ENCODE measurements around the gene MAGI1. TPM values are rescaled to one million over a fixed set of nuclear protein-coding genes. Genes with fewer than 3 reads are reported as not detected.
A peak's percentile ranks its signal among the peaks of the same experiment; 100 is the strongest.

Gene MAGI1
- polyA plus RNA-seq (2013, experiment 1 of 2), result 45.7 TPM
- 45.4 TPM for polyA plus RNA-seq (2013, experiment 2 of 2)

- Histone ChIP-seq H4K8ac (ENCODE audit: low read depth, low read length) (peak within 1 kb of the TSS; percentile 81), H2BK15ac (replicated peaks; ENCODE audit: low read depth) (no peak within 1 kb of the TSS), H3K18ac (ENCODE audit: low read length) (peak within 1 kb of the TSS; percentile 89), H3K79me1 (ENCODE audit: low read length) (peaks cover 8% of the 10 kb centered on the region), H2AK5ac (ENCODE audit: low read length) (no peak within 1 kb of the TSS), H2BK120ac (ENCODE audit: low read depth, low read length) (peak within 1 kb of the TSS; percentile 31), H3K4me1 (ENCODE audit: control insufficient read depth, low read depth, low read length) (peaks cover 8% of the 10 kb centered on the region), H3K27ac (ENCODE audit: low read depth, low read length) (peak within 1 kb of the TSS; percentile 96), H3K27me3 (ENCODE audit: insufficient read depth, low read length, poor library complexity) (no peaks in the 10 kb centered on the region), H4K5ac (ENCODE audit: low read length) (no peak within 1 kb of the TSS), H3K56ac (ENCODE audit: low read length) (peak within 1 kb of the TSS; percentile 97), H3K9ac (ENCODE audit: low read length) (peak within 1 kb of the TSS; percentile 93), H3K4me2 (ENCODE audit: low read length) (peak within 1 kb of the TSS; percentile 99), H3K79me2 (ENCODE audit: control insufficient read depth, insufficient read depth, low read length) (peaks cover 34% of the 10 kb centered on the region), H3K4ac (ENCODE audit: low read depth, low read length) (peak within 1 kb of the TSS; percentile 94), H2BK5ac (ENCODE audit: low read length) (peak within 1 kb of the TSS; percentile 82), H3K36me3 (ENCODE audit: control insufficient read depth, insufficient read depth, low read length) (no peaks in the 10 kb centered on the region), H3K4me3 (ENCODE audit: low read length) (peak within 1 kb of the TSS; percentile 88), H3K23ac (ENCODE audit: low read length) (peak within 1 kb of the TSS; percentile 80)
- no CpG with 5 or more reads among the region's 73 CpGs for WGBS (ENCODE audit: extremely low coverage, insufficient coverage, low lambda C conversion rate)
- DNase-seq, result peak; percentile 99
Measured at GRCh38 chr3:66038726-66039589, at the start of gene MAGI1. Gene MAGI1, minus strand, starts transcription at chr3:66038918. Its CDS starts 610 bp downstream, at chr3:66038308.

DNA sequence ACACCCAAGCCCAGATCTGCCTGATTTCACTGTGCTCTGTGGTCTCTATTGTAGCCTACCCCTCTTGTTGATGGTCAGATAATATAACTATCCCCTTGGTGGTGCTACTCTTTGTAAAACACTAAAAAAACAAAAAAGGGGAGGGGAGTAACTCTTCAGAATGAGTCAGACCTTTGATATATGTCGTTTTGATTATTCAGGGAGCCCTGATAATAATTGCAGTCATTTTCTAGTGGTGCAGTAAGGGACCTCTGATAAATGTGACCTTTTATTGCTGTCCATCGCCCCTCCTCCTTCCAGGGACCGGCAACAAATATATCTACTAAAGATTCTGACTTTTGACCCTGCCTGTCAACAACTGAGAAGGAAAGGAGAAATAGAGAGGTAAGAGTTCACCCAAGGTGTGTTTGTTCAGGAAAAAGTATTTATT is 45.1 kb upstream of the MAGI1 start:
- DNase-seq, result no peak
- no peak overlapping the region for H2BK15ac ChIP-seq (replicated peaks; ENCODE audit: low read depth)
- H3K18ac ChIP-seq (ENCODE audit: low read length), result no peak overlapping the region

DNA sequence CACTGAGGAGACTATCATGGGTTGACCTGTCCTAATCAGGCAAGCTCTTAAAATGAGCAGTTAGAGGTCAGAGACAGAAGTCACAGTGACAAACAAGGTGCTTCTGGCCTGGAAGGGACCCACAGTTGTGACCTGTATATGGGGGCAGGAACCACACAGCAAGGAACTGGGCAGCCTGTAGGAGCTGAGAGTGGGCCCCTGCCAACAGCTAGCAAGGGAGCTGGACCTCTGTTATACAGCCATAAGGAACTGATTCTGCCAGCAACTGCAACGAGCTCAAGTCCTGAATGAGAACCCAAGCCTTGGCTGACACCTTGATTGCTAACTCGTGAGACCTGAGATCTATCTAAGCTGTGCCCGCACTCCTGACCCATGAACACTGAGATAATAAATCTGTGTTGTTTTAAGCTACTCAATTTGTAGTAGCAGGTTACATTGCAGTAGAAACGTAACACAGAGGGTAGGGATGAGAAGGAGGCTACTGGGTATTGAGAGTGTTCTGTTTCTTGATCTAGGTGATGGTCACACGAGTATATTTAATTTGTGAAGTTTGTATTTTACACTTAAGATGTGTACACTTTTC is 44.5 kb upstream of the MAGI1 start:
- H3K27me3 ChIP-seq (ENCODE audit: insufficient read depth, low read length, poor library complexity), result no peaks in the 10 kb centered on the region
- DNase-seq, result no peak
- no peak overlapping the region for H3K18ac ChIP-seq (ENCODE audit: low read length)
- no peak overlapping the region for H2AK5ac ChIP-seq (ENCODE audit: low read length)
- H3K79me1 ChIP-seq (ENCODE audit: low read length), result no peaks in the 10 kb centered on the region
- no peak overlapping the region for H2BK5ac ChIP-seq (ENCODE audit: low read length)
- no peak overlapping the region for H4K5ac ChIP-seq (ENCODE audit: low read length)
- no CpG with 5 or more reads among the region's 5 CpGs for WGBS (ENCODE audit: extremely low coverage, insufficient coverage, low lambda C conversion rate)
- H3K36me3 ChIP-seq (ENCODE audit: control insufficient read depth, insufficient read depth, low read length), result no peaks in the 10 kb centered on the region
- H3K56ac ChIP-seq (ENCODE audit: low read length), result no peak overlapping the region
- no peak overlapping the region for H2BK120ac ChIP-seq (ENCODE audit: low read depth, low read length)
- H3K4me3 ChIP-seq (ENCODE audit: low read length), result no peak overlapping the region
- peak overlapping the region; percentile 25 for H2BK15ac ChIP-seq (replicated peaks; ENCODE audit: low read depth)
- H3K23ac ChIP-seq (ENCODE audit: low read length), result no peak overlapping the region
- no peak overlapping the region for H3K9ac ChIP-seq (ENCODE audit: low read length)
- H4K8ac ChIP-seq (ENCODE audit: low read depth, low read length), result no peak overlapping the region
- no peak overlapping the region for H3K4ac ChIP-seq (ENCODE audit: low read depth, low read length)
- no peaks in the 10 kb centered on the region for H3K79me2 ChIP-seq (ENCODE audit: control insufficient read depth, insufficient read depth, low read length)
- no peak overlapping the region for H3K4me2 ChIP-seq (ENCODE audit: low read length)
- H3K27ac ChIP-seq (ENCODE audit: low read depth, low read length), result no peak overlapping the region
- no peaks in the 10 kb centered on the region for H3K4me1 ChIP-seq (ENCODE audit: control insufficient read depth, low read depth, low read length)

More for the DNA sequence above, 45.1 kb upstream of the MAGI1 start:
- H3K36me3 ChIP-seq (ENCODE audit: control insufficient read depth, insufficient read depth, low read length), result no peaks in the 10 kb centered on the region
- no peak overlapping the region for H3K27ac ChIP-seq (ENCODE audit: low read depth, low read length)
- H3K27me3 ChIP-seq (ENCODE audit: insufficient read depth, low read length, poor library complexity), result no peaks in the 10 kb centered on the region
- H2BK120ac ChIP-seq (ENCODE audit: low read depth, low read length), result no peak overlapping the region
- no peak overlapping the region for H3K4me3 ChIP-seq (ENCODE audit: low read length)
- H3K4me1 ChIP-seq (ENCODE audit: control insufficient read depth, low read depth, low read length), result no peaks in the 10 kb centered on the region
- no peaks in the 10 kb centered on the region for H3K79me1 ChIP-seq (ENCODE audit: low read length)
- no peak overlapping the region for H2AK5ac ChIP-seq (ENCODE audit: low read length)
- H4K5ac ChIP-seq (ENCODE audit: low read length), result no peak overlapping the region
- H3K9ac ChIP-seq (ENCODE audit: low read length), result no peak overlapping the region
- no peak overlapping the region for H3K56ac ChIP-seq (ENCODE audit: low read length)
- H2BK5ac ChIP-seq (ENCODE audit: low read length), result no peak overlapping the region
- H3K79me2 ChIP-seq (ENCODE audit: control insufficient read depth, insufficient read depth, low read length), result no peaks in the 10 kb centered on the region
- WGBS (ENCODE audit: extremely low coverage, insufficient coverage, low lambda C conversion rate), result no CpG with 5 or more reads among the region's 3 CpGs
- no peak overlapping the region for H3K4ac ChIP-seq (ENCODE audit: low read depth, low read length)
- no peak overlapping the region for H4K8ac ChIP-seq (ENCODE audit: low read depth, low read length)
- no peak overlapping the region for H3K4me2 ChIP-seq (ENCODE audit: low read length)
- H3K23ac ChIP-seq (ENCODE audit: low read length), result no peak overlapping the region

DNA sequence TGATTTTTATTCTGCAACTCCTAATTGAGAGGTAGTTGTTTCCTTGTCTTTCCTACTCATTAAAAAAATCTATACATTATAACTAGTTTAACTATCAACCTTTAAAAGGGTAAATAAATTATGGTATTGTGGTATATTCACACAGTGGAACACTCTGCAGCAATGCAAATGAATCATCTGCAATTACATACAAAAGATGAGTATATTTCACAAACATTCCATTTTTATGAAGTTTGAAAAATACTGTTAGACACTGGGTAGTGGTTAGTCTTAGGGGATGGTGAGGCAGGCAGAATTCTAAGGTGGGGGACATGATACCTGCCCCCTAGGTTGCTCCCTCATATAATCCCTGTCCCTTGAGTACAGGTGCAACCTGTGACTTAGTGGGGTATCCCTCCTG is 44.0 kb upstream of the MAGI1 start:
- no peak overlapping the region for H3K23ac ChIP-seq (ENCODE audit: low read length)
- no peaks in the 10 kb centered on the region for H3K79me2 ChIP-seq (ENCODE audit: control insufficient read depth, insufficient read depth, low read length)
- no peak overlapping the region for H2BK15ac ChIP-seq (replicated peaks; ENCODE audit: low read depth)
- no peaks in the 10 kb centered on the region for H3K79me1 ChIP-seq (ENCODE audit: low read length)
- no peak for DNase-seq
- no peak overlapping the region for H3K4me2 ChIP-seq (ENCODE audit: low read length)
- no peak overlapping the region for H2BK5ac ChIP-seq (ENCODE audit: low read length)
- no peak overlapping the region for H2BK120ac ChIP-seq (ENCODE audit: low read depth, low read length)
- no peaks in the 10 kb centered on the region for H3K4me1 ChIP-seq (ENCODE audit: control insufficient read depth, low read depth, low read length)
- H3K36me3 ChIP-seq (ENCODE audit: control insufficient read depth, insufficient read depth, low read length), result no peaks in the 10 kb centered on the region
- no peak overlapping the region for H4K5ac ChIP-seq (ENCODE audit: low read length)
- no peak overlapping the region for H3K27ac ChIP-seq (ENCODE audit: low read depth, low read length)
- H3K18ac ChIP-seq (ENCODE audit: low read length), result no peak overlapping the region
- H3K9ac ChIP-seq (ENCODE audit: low read length), result no peak overlapping the region
- no peak overlapping the region for H4K8ac ChIP-seq (ENCODE audit: low read depth, low read length)
- H3K4ac ChIP-seq (ENCODE audit: low read depth, low read length), result no peak overlapping the region
- no peaks in the 10 kb centered on the region for H3K27me3 ChIP-seq (ENCODE audit: insufficient read depth, low read length, poor library complexity)
- H3K56ac ChIP-seq (ENCODE audit: low read length), result no peak overlapping the region
- H3K4me3 ChIP-seq (ENCODE audit: low read length), result no peak overlapping the region
- H2AK5ac ChIP-seq (ENCODE audit: low read length), result no peak overlapping the region

- Histone ChIP-seq H2BK120ac (ENCODE audit: low read depth, low read length) (no peak overlapping the region), H3K27me3 (ENCODE audit: insufficient read depth, low read length, poor library complexity) (no peaks in the 10 kb centered on the region), H3K27ac (ENCODE audit: low read depth, low read length) (no peak overlapping the region), H2BK15ac (replicated peaks; ENCODE audit: low read depth) (no peak overlapping the region), H4K5ac (ENCODE audit: low read length) (no peak overlapping the region), H3K79me1 (ENCODE audit: low read length) (no peaks in the 10 kb centered on the region), H3K18ac (ENCODE audit: low read length) (no peak overlapping the region), H3K4ac (ENCODE audit: low read depth, low read length) (no peak overlapping the region), H3K4me3 (ENCODE audit: low read length) (no peak overlapping the region), H3K56ac (ENCODE audit: low read length) (no peak overlapping the region), H4K8ac (ENCODE audit: low read depth, low read length) (no peak overlapping the region), H2AK5ac (ENCODE audit: low read length) (no peak overlapping the region), H3K4me1 (ENCODE audit: control insufficient read depth, low read depth, low read length) (no peaks in the 10 kb centered on the region), H3K9ac (ENCODE audit: low read length) (no peak overlapping the region), H3K4me2 (ENCODE audit: low read length) (no peak overlapping the region), H3K79me2 (ENCODE audit: control insufficient read depth, insufficient read depth, low read length) (no peaks in the 10 kb centered on the region), H3K36me3 (ENCODE audit: control insufficient read depth, insufficient read depth, low read length) (no peaks in the 10 kb centered on the region), H3K23ac (ENCODE audit: low read length) (no peak overlapping the region), H2BK5ac (ENCODE audit: low read length) (no peak overlapping the region)
- no CpG with 5 or more reads among the region's 3 CpGs for WGBS (ENCODE audit: extremely low coverage, insufficient coverage, low lambda C conversion rate)
- DNase-seq, result no peak
Measured at GRCh38 chr3:66080167-66080566, 41.4 kb upstream of the MAGI1 start.

Measured in mesendoderm (in vitro differentiated cells).